ENCODE data around the gene RPL18.

The RPL18 gene

DNA sequence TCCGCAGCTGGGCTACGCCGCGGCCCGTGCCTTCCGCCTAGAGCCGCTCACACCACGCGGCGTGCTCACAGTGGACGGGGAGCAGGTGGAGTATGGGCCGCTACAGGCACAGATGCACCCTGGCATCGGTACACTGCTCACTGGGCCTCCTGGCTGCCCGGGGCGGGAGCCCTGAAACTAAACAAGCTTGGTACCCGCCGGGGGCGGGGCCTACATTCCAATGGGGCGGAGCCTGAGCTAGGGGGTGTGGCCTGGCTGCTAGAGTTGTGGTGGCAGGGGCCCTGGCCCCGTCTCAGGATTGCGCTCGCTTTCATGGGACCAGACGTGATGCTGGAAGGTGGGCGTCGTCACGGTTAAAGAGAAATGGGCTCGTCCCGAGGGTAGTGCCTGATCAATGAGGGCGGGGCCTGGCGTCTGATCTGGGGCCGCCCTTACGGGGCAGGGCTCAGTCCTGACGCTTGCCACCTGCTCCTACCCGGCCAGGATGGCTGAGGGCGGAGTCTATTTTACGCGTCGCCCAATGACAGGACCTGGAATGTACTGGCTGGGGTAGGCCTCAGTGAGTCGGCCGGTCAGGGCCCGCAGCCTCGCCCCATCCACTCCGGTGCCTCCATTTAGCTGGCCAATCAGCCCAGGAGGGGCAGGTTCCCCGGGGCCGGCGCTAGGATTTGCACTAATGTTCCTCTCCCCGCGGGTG is 10.8 kb upstream of the RPL18 start:
- peak; percentile 57 for DNase-seq

DNA sequence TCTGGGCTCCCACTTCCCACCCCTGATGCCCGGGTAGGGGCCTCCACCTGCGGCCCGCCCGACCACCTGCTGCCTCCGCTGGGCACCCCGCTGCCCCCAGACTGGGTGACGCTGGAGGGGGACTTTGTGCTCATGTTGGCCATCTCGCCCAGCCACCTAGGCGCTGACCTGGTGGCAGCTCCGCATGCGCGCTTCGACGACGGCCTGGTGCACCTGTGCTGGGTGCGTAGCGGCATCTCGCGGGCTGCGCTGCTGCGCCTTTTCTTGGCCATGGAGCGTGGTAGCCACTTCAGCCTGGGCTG is 10.3 kb upstream of the RPL18 start:
- no peak for DNase-seq

DNA sequence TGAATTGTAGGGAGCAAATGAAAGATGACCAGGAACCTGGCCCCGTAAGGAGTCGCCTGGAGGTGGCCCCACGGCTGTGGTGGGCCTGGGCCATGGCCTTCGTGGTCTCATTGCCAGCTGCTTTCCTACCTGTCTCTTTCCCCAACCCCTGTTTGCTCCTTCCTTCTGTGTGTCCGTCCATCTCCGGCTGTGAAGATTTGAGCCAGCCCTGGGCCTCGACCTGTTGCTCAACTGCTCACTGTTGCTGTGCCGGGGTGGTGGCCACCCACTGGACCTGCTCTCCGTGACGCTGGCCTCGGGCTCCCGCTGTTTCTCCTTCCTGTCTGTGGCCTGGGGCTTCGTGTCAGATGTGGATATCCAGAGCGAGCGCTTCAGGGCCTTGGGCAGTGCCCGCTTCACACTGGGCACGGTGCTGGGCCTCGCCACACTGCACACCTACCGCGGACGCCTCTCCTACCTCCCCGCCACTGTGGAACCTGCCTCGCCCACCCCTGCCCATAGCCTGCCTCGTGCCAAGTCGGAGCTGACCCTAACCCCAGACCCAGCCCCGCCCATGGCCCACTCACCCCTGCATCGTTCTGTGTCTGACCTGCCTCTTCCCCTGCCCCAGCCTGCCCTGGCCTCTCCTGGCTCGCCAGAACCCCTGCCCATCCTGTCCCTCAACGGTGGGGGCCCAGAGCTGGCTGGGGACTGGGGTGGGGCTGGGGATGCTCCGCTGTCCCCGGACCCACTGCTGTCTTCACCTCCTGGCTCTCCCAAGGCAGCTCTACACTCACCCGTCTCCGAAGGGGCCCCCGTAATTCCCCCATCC is 9.7 kb upstream of the RPL18 start:
- DNase-seq, result no peak

DNA sequence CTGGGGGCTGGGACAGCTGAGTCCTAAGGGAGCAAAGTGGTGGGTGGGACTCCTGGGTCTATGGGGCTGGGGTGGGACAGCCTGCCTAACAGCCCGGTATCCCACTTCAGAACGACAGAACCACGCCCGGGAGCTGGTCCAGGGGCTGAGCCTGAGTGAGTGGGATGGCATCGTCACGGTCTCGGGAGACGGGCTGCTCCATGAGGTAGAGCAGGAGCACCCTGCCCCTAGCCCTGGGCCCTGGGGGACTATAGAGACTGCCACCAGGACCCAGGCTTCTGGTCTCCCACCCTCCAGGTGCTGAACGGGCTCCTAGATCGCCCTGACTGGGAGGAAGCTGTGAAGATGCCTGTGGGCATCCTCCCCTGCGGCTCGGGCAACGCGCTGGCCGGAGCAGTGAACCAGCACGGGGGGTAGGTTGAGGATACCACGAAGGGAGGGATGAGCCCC is 8.9 kb upstream of the RPL18 start:
- DNase-seq, result no peak

DNA sequence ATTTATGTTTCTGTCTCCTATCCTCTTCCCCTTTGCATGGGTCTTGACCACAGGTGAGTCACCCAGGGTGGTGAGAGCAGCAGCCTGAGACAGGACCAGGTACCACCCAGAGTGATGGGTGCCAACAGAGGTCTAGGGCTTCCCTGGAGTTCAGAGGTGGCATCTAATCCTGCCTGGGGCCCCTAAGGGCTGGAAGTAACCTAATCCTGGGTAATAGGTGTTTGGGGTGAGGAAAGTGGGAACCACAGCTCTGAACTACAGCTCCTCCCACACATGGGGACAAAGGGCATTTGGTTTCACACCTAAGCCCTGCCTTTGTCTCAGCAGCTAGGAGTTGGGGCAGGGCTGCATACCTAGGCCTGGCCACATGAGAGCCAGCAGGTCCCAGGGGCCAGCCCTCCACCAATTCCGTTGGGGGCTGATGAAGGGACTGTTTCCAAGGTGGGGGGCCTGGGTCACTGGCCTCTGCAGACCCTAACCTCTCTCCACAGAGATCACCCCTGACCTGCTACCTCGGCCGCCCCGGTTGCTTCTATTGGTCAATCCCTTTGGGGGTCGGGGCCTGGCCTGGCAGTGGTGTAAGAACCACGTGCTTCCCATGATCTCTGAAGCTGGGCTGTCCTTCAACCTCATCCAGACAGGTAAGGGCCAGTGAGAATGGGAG is 8.4 kb upstream of the RPL18 start:
- DNase-seq, result no peak

DNA sequence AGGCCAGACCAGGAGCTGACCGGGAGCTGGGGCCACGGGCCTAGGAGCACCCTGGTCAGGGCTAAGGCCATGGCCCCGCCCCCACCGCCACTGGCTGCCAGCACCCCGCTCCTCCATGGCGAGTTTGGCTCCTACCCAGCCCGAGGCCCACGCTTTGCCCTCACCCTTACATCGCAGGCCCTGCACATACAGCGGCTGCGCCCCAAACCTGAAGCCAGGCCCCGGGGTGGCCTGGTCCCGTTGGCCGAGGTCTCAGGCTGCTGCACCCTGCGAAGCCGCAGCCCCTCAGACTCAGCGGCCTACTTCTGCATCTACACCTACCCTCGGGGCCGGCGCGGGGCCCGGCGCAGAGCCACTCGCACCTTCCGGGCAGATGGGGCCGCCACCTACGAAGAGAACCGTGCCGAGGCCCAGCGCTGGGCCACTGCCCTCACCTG is 6.9 kb upstream of the RPL18 start:
- no peak for DNase-seq

DNA sequence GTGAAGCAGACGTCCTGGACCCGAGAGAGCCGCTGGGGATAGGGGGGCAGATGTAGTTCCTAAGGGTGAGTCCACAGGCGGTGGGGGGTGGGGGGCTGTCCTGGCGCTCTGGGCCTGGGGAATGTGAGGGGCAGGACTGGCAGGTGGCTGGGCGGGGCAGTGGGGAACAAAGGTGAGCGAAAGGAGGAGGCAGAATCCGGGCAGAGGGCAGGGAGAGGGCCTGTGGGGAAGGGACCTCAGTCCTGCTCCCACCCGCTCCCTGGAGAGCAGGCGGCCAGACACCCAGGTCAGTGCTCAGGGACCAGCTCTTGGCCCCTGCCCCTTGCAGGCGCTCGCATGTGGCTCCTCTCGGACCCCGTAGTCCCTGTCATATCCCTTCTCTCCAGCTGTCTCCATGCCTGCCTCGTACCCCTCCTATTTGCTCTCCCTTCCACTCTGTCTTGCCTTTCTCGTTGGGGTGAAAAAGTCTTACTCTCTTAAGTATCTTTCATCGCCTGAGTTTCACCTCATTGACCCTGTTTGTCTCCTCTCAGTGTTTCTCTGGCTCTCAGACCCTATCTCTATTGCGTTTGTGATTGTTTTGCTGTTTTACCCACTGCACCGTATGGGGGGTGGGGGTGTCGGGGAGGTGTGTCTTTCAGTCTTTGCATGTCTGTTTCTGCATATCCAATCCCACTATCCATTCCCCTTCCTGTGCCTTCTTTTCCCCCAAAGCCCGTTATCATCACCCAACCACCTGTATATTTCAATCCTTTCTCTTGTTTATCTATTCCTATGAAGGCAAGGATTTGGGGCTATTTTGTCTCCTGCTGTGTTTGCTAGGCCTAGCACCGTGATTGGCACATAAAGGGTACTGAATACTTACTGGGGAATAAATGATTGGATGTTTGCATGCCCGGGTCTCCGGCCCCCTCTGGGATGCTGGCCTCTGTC is 6.1 kb upstream of the RPL18 start:
- DNase-seq, result no peak

DNA sequence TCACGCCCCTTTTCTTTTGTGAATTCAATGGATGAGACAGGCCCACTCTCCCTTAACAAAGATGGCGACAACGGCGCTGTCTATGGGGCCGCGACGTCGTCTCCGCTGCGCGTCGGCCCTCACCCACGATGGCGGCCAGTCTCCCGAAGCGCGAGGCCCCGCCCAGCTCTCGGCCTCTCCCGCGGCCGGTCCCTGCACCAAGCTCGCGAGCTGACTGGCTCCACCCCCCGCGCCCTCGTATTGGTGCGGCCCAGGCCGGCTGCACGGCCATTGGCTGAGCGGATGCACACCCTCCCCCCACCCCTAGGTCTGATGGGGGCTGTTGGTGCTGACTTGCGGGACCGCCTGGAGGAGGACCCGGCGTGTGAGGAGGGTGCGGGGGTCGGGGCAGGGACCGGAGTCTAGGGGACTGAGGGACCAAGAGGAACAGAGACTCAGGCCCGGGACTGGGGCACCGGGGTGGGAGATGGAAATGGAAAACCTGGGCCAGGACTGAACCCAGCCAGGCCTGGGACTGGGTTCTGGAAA is 5.2 kb upstream of the RPL18 start:
- DNase-seq, result peak; percentile 99

DNA sequence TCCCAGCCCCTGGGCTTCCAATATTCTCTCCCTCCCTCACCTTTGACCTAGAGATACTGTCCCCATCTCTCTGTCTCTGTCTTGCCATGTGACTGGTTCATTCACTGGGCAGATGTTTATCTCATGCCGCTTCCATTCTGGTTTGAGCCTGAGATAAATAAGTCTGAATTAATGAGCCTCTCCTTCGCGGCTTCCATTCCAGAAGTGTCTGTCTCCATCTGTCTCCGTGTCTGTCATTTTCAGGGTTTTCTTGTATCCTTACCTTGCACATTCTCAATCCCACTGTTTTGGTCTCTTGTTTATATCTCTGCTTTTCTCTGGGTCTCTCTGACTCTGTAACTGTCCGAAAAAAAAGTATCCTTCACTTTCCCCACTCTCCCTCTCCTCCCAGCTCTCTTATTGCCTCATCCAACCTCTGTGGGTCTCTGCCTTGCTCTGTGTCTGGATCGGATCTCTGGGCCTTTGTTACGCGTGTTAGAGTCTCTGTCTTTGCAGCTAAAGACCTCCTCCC is 4.6 kb upstream of the RPL18 start:
- no peak for DNase-seq

DNA sequence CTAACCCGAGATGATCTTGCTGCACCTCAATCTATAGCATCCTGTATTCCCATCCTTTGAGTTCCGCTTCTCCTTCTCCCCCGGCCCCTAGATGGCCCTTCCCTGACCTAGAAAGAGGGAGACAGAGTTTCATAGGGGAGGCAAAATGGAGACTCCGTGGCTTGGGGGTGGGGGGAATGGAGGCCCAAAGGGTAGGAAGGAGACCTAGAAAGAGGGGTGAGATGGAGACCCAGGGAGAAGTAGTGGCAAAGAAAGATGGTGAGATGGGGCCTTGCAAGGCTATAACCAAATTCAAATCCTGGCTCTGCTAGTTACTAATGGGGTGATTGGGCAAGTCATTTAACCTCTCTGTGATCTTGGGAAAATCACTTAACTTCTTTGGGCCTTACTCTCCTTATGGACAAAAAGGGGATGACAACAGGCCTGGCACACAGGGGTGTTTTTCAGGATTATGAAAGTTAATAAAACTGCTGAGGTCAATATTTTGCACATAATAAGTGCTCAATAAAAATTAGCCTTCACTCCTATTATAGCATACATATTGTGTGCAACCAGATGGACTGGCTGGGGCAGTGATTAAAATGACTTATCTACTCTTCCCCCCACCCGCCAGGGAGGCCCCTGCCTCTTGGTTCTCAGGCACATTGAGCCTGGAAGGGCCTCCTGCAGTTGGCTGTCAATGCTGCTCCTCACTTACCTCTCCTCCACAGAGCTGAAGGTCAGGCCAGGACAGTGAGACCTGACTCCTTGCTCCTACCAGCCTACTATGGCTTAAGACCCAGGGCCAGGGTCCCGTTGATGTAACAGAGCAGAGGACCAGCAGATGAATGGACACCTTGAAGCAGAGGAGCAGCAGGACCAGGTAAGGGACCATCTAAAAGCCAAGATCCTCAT is 961 bp upstream of the RPL18 start:
- no peak for DNase-seq

DNA sequence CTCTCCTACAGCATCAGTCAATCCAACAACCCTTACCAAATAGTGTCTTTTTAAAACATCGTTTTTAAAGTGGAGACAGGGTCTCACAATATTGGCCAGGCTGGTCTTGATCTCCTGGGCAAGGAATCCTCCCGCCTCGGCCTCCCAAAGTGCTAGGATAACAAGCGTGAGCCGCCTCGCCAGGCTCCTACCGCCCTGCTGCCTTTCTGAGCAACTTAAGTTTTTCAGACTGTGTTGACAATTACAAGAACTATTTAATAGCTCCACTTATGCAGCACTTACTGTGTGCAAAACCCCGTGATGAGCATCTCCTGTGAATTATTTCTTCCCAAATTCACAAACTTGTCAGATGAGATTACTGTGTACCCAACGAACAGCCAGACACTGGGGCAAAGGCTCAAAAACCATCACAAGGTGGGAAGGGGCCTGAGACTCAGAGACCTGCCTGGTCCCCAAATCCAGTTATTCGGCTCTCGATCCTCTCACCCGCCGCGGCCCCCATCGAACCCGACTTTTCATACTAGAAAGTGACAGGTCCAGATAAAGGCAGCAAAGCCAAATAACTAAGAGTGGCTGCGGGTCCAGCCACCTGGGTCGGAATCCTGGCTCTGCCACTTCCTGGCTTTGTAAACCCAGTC is 581 bp downstream of the RPL18 start:
- DNase-seq, result no peak

DNA sequence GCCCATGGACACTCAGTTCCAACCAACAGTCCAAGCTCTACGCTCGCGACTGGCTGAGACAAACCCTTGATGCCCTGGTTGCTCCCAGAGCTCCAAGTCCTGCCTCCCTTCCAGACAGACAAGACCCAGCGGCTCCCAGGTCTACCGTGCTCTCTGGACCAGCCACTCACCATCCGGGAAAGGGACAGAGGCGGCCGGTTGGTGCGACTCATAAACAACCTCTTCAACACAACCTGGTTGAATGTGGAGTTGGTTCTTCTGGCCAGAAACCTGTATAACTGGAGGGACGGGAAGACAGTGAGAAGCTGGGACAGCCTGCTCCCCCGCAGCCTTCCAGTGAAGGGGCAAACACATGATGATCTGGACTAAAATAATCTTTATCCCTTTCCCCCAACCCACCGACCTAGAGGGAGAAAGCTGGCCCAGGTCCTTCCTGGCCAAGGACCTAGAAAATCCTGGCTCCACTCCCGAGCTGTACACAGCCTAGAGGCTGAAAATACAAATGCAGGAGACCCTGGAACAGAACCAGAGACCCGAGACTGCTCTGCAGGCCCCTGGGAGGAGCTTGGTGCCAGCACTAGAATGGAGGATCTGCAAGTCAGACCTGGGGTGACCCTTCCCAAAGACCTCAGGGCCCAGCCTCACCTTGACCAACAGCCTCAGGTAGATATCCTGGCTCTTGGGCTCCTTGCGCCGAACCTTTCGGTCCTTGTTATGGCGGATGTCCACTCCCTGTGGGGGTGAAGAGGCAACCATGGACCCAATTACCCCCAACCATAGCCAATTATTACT is 1.6 kb downstream of the RPL18 start:
- DNase-seq, result no peak

DNA sequence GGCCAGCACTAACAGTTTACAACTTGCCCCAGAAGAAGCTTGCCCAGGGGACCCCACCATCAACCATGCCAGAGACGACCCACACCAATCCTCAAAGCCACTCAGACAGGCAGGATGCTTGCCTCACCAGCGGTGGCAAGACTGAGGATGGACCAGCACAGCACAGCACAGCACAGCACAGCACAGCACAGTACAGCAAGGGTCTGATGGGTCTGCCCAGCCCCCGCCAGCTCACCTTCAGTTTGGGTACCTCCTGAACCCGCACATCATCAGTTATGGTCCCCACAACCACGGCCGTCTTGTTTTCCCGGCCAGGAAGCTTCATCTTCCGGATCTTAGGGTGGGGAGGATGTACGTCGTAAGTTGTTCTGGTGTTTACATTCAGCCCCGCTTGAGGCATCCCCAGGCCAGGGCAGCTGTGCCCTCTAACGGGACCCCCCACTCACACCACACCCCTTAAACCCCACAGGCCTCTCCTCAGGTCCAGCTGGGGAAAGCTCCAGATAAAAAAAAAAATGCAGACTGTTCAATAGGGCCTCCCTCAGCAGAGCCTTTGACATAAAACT is 2.4 kb downstream of the RPL18 start:
- DNase-seq, result no peak

DNA sequence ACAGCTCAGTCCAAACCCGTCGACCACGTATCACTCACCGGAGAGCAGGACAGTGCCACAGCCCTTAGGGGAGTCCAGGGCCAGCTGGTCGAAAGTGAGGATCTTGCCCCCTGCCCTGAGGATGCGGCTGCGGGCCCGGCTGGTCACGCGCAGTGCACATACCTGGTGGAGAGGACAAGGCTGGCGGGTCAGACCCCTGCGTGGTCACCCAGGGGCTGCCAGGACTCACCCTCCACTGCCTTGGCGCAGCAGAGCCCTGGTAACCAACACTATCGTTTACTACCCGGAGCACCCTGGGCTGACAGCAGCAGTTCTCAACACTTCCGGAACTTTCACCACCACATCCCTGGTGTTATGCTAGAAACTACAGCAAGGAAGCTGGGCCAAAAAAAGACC is 2.9 kb downstream of the RPL18 start:
- no peak for DNase-seq

DNA sequence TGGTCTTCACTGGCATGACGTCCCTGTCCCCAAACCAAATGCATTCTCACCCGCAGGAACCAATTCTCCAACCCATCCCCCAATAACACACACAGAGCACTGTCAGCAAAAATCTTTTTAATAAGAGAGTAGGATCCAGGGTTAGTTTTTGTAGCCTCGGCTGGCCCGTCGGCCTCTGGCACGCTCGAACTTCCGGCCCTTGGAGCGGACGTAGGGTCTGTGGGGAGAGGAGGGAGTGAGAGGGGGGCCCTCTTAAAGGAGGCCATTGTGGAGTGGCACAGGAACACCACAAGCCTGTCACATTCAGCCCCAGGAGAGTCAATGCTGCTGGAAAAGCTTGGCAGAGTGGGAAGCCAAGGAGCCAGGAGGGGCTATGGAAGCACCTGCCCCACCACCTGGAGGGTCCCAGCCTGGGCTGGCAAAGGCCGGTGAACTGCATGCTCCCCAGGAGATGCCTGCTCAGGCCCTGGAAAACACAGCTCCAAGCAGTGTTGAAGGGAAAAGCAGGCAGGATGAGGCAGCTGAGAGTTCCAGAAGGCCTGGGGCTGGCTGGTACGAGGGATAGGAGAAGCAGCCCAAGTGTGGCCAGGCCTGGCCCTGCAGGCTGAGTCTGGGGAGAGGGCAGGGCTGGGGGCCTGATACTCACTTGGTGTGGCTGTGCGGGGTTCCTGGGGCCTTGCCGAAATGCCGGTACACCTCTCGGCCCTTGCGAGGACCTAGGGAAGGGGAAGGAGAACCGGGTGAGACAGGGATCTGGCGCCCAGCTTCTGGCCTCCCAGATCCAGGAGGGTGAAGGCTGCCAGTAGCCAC is 3.5 kb downstream of the RPL18 start:
- DNase-seq, result no peak

DNA sequence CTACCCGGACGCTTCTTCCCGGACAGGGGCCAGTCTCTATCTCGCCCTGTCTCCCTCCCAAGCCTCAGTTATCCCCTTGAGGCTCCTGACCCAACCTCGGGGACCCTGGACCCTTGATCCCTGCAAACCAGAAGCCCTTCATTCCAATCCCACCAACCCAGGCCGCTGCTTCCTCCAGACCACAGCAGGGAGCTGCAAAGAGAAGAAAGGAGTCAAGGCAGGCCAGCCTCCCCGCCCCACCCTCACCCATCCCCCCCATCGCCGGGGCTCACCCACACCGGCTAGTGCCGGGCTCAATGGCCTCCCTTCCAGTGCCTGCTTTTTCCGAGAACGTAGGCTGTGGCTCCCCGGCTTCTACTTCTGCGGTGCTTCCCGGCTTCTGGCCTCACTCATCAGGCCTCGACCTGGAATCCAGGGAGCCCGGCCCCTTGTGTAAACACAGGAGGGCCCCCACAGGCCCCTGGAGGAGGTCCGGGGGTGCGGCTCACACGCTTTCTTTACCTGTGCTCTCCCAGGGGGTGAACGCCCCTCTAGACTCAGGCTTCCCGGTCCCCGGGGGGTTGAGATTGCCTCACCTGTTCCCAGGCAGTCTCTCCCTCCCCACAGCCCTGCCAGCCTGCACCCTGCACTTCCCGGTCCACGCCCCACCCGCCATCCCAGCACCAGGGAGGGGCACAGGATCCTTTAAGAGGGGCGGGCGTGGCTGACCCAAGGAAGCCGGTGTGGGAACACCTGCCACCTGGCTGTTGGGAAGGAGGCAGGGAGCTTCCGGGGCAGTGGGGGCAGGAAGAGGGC is 4.3 kb downstream of the RPL18 start, which contains the start of gene FAM83E:
TSS of gene FAM83E (minus strand) at position 641 of the 795 bp plus-strand sequence. CDS start 1,704 bp downstream, outside the sequence.
- DNase-seq, result no peak

DNA sequence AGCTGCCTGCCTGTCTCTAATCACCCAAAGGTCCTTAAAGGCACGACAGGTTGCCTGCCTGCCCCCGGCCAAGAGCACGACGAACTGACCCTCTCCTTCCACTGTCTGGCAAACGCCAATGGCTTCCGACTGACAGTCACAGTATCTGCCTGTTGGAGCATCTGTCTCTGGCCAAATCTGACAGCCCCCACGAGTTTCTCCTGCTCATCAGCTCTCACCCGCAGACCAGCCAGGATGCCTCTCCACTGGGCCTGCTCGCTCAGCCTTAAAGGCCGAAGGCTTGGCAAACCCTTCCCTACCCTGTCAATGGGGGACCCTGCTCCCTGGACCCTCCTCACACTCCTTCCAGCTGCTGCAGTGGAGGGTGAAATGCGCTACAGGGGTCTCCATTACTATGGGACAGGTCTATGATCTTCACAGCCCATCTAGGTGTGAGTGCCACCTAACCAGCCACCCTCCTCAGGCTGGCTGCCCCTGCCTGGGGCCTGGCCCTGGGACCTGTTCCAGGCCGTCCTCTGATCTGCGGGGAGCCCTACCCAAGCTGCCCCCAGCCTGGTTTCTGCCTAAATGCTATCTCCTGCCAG is 5.0 kb downstream of the RPL18 start:
- DNase-seq, result no peak

Data from left hindlimb (tissue), 1 donor.